GM12878 (cell line): Measurements from ENCODE around the gene TMEM191C.
"Not testable (repeated sequence)": the region's sequence is repeated elsewhere in the genome, so short reads cannot be mapped to it uniquely, and the experiment has no call there.

Source experiments
- ATF7 ChIP-seq: fragments of 450-650 bp; IDR thresholded peaks from 2 replicates; pipeline ENCODE4 v1.6.1; 2016; ENCODE audit warnings: low read depth, mild to moderate bottlenecking
- CBX3 ChIP-seq: fragments of 200-600 bp; sonication (generic); IDR thresholded peaks from 2 replicates; pipeline ENCODE4 v1.6.1; 2016; ENCODE audit warnings: low read depth, borderline replicate concordance
- EP300 ChIP-seq, 2 experiments: fragments of 150-350 bp in 1 of 2; IDR thresholded peaks; 2 replicates each; pipeline ENCODE4 v1.6.1; 2011 to 2012; ENCODE audit warnings: low read depth in 2 of 2, low read length in 2 of 2, borderline replicate concordance in 1 of 2, improper control_type of control experiment in 1 of 2, inconsistent platforms in 1 of 2; ENCODE audit not compliant: control insufficient read depth in 1 of 2
- FOXK2 ChIP-seq: fragments of 450-650 bp; IDR thresholded peaks from 2 replicates; pipeline ENCODE4 v1.6.1; 2017; ENCODE audit warnings: mild to moderate bottlenecking, moderate library complexity
- NFXL1 ChIP-seq: fragments of 450-650 bp; IDR thresholded peaks from 2 replicates; pipeline ENCODE4 v1.6.1; 2017; ENCODE audit warnings: antibody characterized with exemption, mild to moderate bottlenecking, borderline replicate concordance
- NFYB ChIP-seq: IDR thresholded peaks from 2 replicates; pipeline ENCODE4 v1.6.1; 2011; ENCODE audit warnings: low read depth, mild to moderate bottlenecking, low read length, improper control_type of control experiment, moderate library complexity; ENCODE audit not compliant: insufficient read depth
- NR2F1 ChIP-seq: fragments of 450-650 bp; conservative IDR thresholded peaks from 2 replicates; pipeline ENCODE4 v1.6.1; 2017; ENCODE audit warnings: mild to moderate bottlenecking
- POLR2A ChIP-seq: IDR thresholded peaks from 2 replicates; pipeline ENCODE4 v1.6.1; 2011; ENCODE audit warnings: low read depth, mild to moderate bottlenecking, low read length
- REST ChIP-seq: IDR thresholded peaks from 2 replicates; pipeline ENCODE4 v1.6.1; 2012; ENCODE audit warnings: mild to moderate bottlenecking, low read depth, low read length
- SP1 ChIP-seq: IDR thresholded peaks from one replicate; pipeline ENCODE4 v1.6.1; 2011; ENCODE audit warnings: low read depth, low read length
- ZBTB33 ChIP-seq: fragments of 450-650 bp; IDR thresholded peaks from 2 replicates; pipeline ENCODE4 v1.6.1; 2017; ENCODE audit warnings: mild to moderate bottlenecking
- ZNF384 ChIP-seq: IDR thresholded peaks from 2 replicates; pipeline ENCODE4 v1.6.1; 2012; ENCODE audit warnings: low read depth, mild to moderate bottlenecking, low read length, improper control_type of control experiment, borderline replicate concordance
- TF ChIP-seq, protein P1 (sequence below), 3 experiments: IDR thresholded peaks in 2 of 3; conservative IDR thresholded peaks in 1 of 3; 2 replicates each; pipeline ENCODE4 v1.5.1; 2011; ENCODE audit warnings: low read depth in 3 of 3, low read length in 3 of 3, mild to moderate bottlenecking in 3 of 3, control low read depth in 2 of 3, moderate library complexity in 2 of 3, inconsistent platforms in 1 of 3, mixed read lengths in 1 of 3; ENCODE audit not compliant: control insufficient read depth in 2 of 3, insufficient read depth in 1 of 3; ENCODE audit errors: extremely low read depth in 1 of 3

GRCh38 chr22:21417853-21418252, 49.3 kb upstream of the TMEM191C start:
- not testable (repeated sequence) for TF ChIP-seq FOXK2; SP1; ZBTB33; NR2F1; NFYB; REST; EP300 (IDR thresholded peaks at IDR 0.05; ENCODE audit: borderline replicate concordance in 1 of 2, control insufficient read depth in 1 of 2, low read depth in 2 of 2, low read length in 2 of 2); ZNF384; NFXL1; CBX3; POLR2A; ATF7
- TF ChIP-seq, protein P1, sequence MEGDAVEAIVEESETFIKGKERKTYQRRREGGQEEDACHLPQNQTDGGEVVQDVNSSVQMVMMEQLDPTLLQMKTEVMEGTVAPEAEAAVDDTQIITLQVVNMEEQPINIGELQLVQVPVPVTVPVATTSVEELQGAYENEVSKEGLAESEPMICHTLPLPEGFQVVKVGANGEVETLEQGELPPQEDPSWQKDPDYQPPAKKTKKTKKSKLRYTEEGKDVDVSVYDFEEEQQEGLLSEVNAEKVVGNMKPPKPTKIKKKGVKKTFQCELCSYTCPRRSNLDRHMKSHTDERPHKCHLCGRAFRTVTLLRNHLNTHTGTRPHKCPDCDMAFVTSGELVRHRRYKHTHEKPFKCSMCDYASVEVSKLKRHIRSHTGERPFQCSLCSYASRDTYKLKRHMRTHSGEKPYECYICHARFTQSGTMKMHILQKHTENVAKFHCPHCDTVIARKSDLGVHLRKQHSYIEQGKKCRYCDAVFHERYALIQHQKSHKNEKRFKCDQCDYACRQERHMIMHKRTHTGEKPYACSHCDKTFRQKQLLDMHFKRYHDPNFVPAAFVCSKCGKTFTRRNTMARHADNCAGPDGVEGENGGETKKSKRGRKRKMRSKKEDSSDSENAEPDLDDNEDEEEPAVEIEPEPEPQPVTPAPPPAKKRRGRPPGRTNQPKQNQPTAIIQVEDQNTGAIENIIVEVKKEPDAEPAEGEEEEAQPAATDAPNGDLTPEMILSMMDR (IDR thresholded peaks at IDR 0.05 in 2 of 3, conservative IDR thresholded peaks at IDR 0.05 in 1 of 3; ENCODE audit: control insufficient read depth in 2 of 3, extremely low read depth in 1 of 3, insufficient read depth in 1 of 3, low read depth in 3 of 3, low read length in 3 of 3) = not testable (repeated sequence)
